OCI-LY3 (cell line): ENCODE results near the gene OR56A5.

Experiments
- H2AFZ ChIP-seq: fragments of 200-600, 300-600 bp; shearing (Covaris generic); 2 replicates; pipeline ENCODE4 v1.6.0; 2014; ENCODE audit warnings: antibody characterized with exemption, low read depth, low read length
- H3K27ac ChIP-seq: fragments of 200-600, 300-600 bp; sonication (generic); 2 replicates; pipeline ENCODE4 v1.5.1; 2014; ENCODE audit warnings: mild to moderate bottlenecking, low read length, moderate library complexity, mixed read lengths
- H3K27me3 ChIP-seq: fragments of 200-600, 300-600 bp; sonication (generic); 2 replicates; pipeline ENCODE4 v1.6.1; 2014; ENCODE audit warnings: low read depth, low read length, mixed read lengths
- H3K36me3 ChIP-seq: fragments of 200-600, 300-600 bp; sonication (generic); replicated peaks from 2 replicates; pipeline ENCODE3; 2014; ENCODE audit warnings: low read depth, low read length, mixed read lengths
- H3K4me1 ChIP-seq: fragments of 300-600, 200-600 bp; sonication (generic); 2 replicates; pipeline ENCODE4 v1.6.1; 2014; ENCODE audit warnings: low read length, mixed read lengths
- H3K4me2 ChIP-seq: fragments of 200-600, 300-600 bp; sonication (generic); 2 replicates; pipeline ENCODE4 v1.6.1; 2014; ENCODE audit warnings: low read length, mixed read lengths
- H3K4me3 ChIP-seq: fragments of 300-600, 200-600 bp; sonication (generic); 2 replicates; pipeline ENCODE4 v1.5.1; 2014; ENCODE audit warnings: antibody characterized with exemption, mild to moderate bottlenecking, low read length, moderate library complexity
- H3K79me2 ChIP-seq: fragments of 300-600, 200-600 bp; shearing (Covaris generic); 2 replicates; pipeline ENCODE4 v1.6.1; 2014; ENCODE audit warnings: mild to moderate bottlenecking, low read length, mixed read lengths
- H3K9ac ChIP-seq: fragments of 300-600, 200-600 bp; shearing (Covaris generic); 2 replicates; pipeline ENCODE4 v1.6.0; 2014; ENCODE audit warnings: mild to moderate bottlenecking, low read length, moderate library complexity
- H3K9me3 ChIP-seq: fragments of 200-600, 300-600 bp; shearing (Covaris generic); 2 replicates; pipeline ENCODE4 v1.6.1; 2014; ENCODE audit warnings: low read length, mixed read lengths; ENCODE audit not compliant: insufficient read depth
- H4K20me1 ChIP-seq: fragments of 200-600, 300-600 bp; sonication (generic); 2 replicates; pipeline ENCODE4 v1.6.1; 2016; ENCODE audit warnings: low read length, mixed read lengths; ENCODE audit not compliant: insufficient read depth
- EZH2phosphoT487 ChIP-seq: fragments of 200-600 bp; shearing (Covaris generic); IDR thresholded peaks from 2 replicates; pipeline ENCODE4 v1.6.1; 2018; ENCODE audit warnings: antibody characterized with exemption, mixed run types, low read depth
- TF ChIP-seq, protein P1 (sequence below): fragments of 200-600, 300-600 bp; sonication (generic); IDR thresholded peaks from 2 replicates; pipeline ENCODE4 v1.5.1; 2014; ENCODE audit warnings: antibody characterized with exemption, low read length, low read depth

OR56A5 gene

GRCh38 chr11:5955586-5955985 is 12.7 kb downstream of the OR56A5 start:
- H3K27ac ChIP-seq, result no peak overlapping the region
- H4K20me1 ChIP-seq, result no peaks in the 10 kb centered on the region
- no peaks in the 10 kb centered on the region for H3K79me2 ChIP-seq
- H3K4me3 ChIP-seq, result no peak overlapping the region
- no peaks in the 10 kb centered on the region for H3K36me3 ChIP-seq
- no peak overlapping the region for H3K9ac ChIP-seq
- H2AFZ ChIP-seq, result no peak overlapping the region
- TF ChIP-seq EZH2phosphoT487, result no peak
- TF ChIP-seq, protein P1, sequence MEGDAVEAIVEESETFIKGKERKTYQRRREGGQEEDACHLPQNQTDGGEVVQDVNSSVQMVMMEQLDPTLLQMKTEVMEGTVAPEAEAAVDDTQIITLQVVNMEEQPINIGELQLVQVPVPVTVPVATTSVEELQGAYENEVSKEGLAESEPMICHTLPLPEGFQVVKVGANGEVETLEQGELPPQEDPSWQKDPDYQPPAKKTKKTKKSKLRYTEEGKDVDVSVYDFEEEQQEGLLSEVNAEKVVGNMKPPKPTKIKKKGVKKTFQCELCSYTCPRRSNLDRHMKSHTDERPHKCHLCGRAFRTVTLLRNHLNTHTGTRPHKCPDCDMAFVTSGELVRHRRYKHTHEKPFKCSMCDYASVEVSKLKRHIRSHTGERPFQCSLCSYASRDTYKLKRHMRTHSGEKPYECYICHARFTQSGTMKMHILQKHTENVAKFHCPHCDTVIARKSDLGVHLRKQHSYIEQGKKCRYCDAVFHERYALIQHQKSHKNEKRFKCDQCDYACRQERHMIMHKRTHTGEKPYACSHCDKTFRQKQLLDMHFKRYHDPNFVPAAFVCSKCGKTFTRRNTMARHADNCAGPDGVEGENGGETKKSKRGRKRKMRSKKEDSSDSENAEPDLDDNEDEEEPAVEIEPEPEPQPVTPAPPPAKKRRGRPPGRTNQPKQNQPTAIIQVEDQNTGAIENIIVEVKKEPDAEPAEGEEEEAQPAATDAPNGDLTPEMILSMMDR, result no peak
- H3K27me3 ChIP-seq, result no peaks in the 10 kb centered on the region
- H3K9me3 ChIP-seq, result no peaks in the 10 kb centered on the region
- no peak overlapping the region for H3K4me2 ChIP-seq
- H3K4me1 ChIP-seq, result no peaks in the 10 kb centered on the region

GRCh38 chr11:5941951-5942350 is 26.3 kb downstream of the OR56A5 start, which contains the start of gene OR56A3:
Gene OR56A3 (plus strand): TSS chr11:5942251. CDS start chr11:5947347, 5,096 bp downstream.
- no peak within 1 kb of the TSS for H3K4me3 ChIP-seq
- TF ChIP-seq, protein P1, result no peak
- no peak for TF ChIP-seq EZH2phosphoT487
- no peaks in the 10 kb centered on the region for H4K20me1 ChIP-seq
- H3K79me2 ChIP-seq, result no peaks in the 10 kb centered on the region
- H2AFZ ChIP-seq, result no peak within 1 kb of the TSS
- no peak within 1 kb of the TSS for H3K4me2 ChIP-seq
- H3K27ac ChIP-seq, result no peak within 1 kb of the TSS
- no peaks in the 10 kb centered on the region for H3K9me3 ChIP-seq
- no peak within 1 kb of the TSS for H3K9ac ChIP-seq
- peaks cover 11% of the 10 kb centered on the region; the same call in 1 of the 2 replicates for H3K27me3 ChIP-seq
- no peaks in the 10 kb centered on the region for H3K36me3 ChIP-seq
- no peaks in the 10 kb centered on the region for H3K4me1 ChIP-seq

DNA sequence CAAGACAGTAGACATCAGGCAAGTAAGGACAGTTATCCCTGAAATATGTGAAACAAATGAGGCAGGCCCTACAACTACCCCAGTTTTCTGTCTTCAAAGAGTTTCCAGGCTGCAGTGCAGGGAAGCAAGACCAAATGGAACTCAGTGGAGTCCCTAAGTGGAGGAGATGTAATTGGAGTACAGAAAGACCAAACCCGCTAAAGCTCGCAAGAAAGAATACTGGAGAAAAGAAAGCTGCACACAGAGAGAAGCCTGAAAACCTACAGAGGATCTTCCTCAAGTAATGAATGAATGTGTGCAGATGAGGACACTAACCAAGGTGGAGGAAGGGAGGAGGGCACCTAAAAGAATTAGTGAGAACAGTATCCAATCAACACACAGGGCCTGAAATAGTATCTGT is 27.5 kb downstream of the OR56A5 start:
- TF ChIP-seq, protein P1, result no peak
- TF ChIP-seq EZH2phosphoT487, result no peak
- H3K27me3 ChIP-seq, result peaks cover 5% of the 10 kb centered on the region; the same call in 1 of the 2 replicates
- no peak overlapping the region for H2AFZ ChIP-seq
- H3K4me3 ChIP-seq, result no peak overlapping the region
- no peak overlapping the region for H3K4me2 ChIP-seq
- H4K20me1 ChIP-seq, result no peaks in the 10 kb centered on the region
- no peak overlapping the region for H3K27ac ChIP-seq
- no peaks in the 10 kb centered on the region for H3K79me2 ChIP-seq
- H3K36me3 ChIP-seq, result no peaks in the 10 kb centered on the region
- H3K9me3 ChIP-seq, result no peaks in the 10 kb centered on the region
- H3K9ac ChIP-seq, result no peak overlapping the region
- H3K4me1 ChIP-seq, result no peaks in the 10 kb centered on the region

- no peak overlapping the region for H2AFZ ChIP-seq
- no peaks in the 10 kb centered on the region for H3K36me3 ChIP-seq
- H3K9me3 ChIP-seq, result no peaks in the 10 kb centered on the region
- H3K9ac ChIP-seq, result no peak overlapping the region
- H4K20me1 ChIP-seq, result no peaks in the 10 kb centered on the region
- H3K4me2 ChIP-seq, result no peak overlapping the region
- no peak overlapping the region for H3K4me3 ChIP-seq
- H3K27ac ChIP-seq, result no peak overlapping the region
- H3K4me1 ChIP-seq, result no peaks in the 10 kb centered on the region
- H3K27me3 ChIP-seq, result peaks cover 4% of the 10 kb centered on the region; the same call in 1 of the 2 replicates
- TF ChIP-seq, protein P1, result no peak
- no peak for TF ChIP-seq EZH2phosphoT487
- no peaks in the 10 kb centered on the region for H3K79me2 ChIP-seq
Observed at GRCh38 chr11:5938603-5938965, 29.7 kb downstream of the OR56A5 start.
